GM10248 (cell line): ENCODE measurements around the gene CCDC187.
A peak's percentile ranks its signal among the peaks of the same experiment; 100 is the strongest.

Experiments
- CTCF ChIA-PET: fragments of 300-600 bp; sonication (Branson Sonifier 250); formaldehyde crosslinking; extraction: SDS; loops from one replicate; lab custom pipeline; 2021; ENCODE audit warnings: antibody characterized with exemption; lab: Yijun Ruan, JAX
- POLR2A ChIA-PET: fragments of 350-650 bp; sonication (Branson Sonifier 250); formaldehyde crosslinking; extraction: SDS; loops from one replicate; lab custom pipeline; 2020; ENCODE audit warnings: antibody characterized with exemption; lab: Yijun Ruan, JAX
- DNase-seq: peaks from one replicate; pipeline ENCODE4 v3.0.0; 2012; ENCODE audit errors: extremely low spot score
- TF ChIP-seq, protein P1 (sequence below): IDR thresholded peaks from 2 replicates; pipeline ENCODE4 v1.5.1; 2012; ENCODE audit warnings: mild to moderate bottlenecking, low read depth; ENCODE audit errors: extremely low read depth, missing control alignments, control extremely low read depth

The CCDC187 gene

DNA sequence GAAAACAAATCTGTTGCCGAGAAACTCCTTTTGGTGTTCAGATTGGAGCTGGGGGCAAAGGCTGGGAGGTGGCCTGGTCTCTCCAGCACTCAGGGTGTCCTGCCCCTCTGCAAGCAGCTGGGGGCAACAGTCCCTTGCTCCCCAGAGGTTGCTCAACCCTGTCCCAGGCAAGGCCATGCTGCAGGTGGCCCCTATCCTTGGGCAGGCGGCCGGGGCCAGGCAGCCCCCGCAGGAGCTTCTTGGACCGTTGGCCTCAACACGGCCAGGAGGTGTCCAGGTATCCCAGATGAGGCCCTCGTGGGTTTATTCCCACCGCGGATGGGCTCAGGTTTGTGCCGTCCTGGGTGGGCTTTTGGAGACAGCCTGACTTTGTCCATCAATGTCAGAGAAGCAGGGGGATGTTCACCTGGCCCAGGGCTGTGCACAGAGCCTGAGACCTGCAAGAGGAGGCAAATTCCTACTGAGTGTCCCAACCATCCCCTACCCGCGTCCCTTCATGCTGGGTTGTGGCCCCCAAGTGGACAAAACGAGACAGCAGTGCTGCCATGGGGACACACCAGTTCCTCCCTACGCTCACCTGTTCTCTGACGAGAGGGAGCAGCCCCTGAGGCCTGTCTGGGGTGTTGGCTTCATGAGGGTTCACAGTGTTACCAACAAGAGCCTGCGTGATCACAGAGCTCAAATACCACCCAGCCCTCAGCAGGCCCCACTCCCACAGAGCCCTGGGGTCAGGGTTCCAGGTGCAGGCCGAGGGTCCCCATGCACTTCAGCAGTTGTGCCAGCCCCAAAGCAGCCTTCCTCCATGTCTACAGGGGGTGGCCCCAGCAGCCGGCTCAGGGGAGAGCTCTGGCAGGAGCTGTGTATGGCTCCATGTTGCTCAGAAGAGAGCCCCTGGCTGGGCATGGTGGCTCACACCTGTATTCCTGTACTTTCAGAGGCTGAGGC is 9.5 kb upstream of the CCDC187 start:
- CTCF ChIA-PET, result interaction anchor here (1.3 kb wide), 1 partner anchor 191 kb away, joined by 3 read pairs; no protein-coding TSS in a partner anchor
- TF ChIP-seq, protein P1, sequence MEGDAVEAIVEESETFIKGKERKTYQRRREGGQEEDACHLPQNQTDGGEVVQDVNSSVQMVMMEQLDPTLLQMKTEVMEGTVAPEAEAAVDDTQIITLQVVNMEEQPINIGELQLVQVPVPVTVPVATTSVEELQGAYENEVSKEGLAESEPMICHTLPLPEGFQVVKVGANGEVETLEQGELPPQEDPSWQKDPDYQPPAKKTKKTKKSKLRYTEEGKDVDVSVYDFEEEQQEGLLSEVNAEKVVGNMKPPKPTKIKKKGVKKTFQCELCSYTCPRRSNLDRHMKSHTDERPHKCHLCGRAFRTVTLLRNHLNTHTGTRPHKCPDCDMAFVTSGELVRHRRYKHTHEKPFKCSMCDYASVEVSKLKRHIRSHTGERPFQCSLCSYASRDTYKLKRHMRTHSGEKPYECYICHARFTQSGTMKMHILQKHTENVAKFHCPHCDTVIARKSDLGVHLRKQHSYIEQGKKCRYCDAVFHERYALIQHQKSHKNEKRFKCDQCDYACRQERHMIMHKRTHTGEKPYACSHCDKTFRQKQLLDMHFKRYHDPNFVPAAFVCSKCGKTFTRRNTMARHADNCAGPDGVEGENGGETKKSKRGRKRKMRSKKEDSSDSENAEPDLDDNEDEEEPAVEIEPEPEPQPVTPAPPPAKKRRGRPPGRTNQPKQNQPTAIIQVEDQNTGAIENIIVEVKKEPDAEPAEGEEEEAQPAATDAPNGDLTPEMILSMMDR, result no peak
- POLR2A ChIA-PET, result no interaction called here
- DNase-seq, result no peak

DNA sequence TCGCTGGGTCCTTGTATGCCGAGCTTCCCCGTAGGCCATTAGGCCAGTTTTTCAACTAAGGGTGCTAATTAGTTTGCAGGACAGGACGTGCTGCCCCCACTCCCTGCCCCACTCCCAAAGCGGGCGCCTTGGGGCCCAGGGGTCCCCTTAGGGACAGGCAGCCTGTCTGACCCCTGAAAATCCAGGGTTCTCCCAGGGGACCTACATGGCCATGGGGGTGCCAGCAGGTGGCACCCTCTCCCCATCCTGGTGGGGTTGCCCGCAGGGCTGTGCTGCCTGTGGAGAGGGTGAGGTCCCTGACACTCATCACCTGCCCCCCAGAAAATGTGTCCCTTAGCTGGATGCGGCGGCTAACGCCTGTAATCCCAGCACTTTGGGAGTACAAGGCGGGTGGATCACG is 8.5 kb upstream of the CCDC187 start:
- TF ChIP-seq, protein P1, result peak; percentile 53
- peak; percentile 73 for DNase-seq
- ChIA-PET POLR2A (no interaction called here), CTCF (interaction anchor here (1.3 kb wide), 1 partner anchor 190 kb away, joined by 3 read pairs; no protein-coding TSS in a partner anchor)

DNA sequence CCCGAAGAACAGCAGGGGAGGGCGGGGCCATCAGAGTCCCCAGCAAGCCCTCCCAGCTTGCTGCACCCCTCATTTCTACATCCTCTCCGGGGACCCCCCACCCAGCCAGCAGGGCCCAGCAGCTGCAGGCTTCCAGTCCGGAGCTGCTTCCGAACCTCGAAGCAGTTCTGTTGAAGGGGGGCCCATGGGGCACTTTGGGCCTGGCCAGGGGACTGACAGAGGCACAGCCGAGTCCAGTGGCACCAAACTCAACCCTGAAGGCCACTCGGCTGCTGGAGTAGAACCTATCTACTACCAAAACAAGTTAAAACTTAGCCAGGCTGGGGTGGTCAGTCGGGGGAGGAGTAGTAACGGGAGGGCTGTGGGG is 8.1 kb upstream of the CCDC187 start:
- DNase-seq, result no peak
- CTCF ChIA-PET, result interaction anchor here (1.3 kb wide), 1 partner anchor 190 kb away, joined by 3 read pairs; no protein-coding TSS in a partner anchor
- POLR2A ChIA-PET, result no interaction called here
- TF ChIP-seq, protein P1, result no peak

DNA sequence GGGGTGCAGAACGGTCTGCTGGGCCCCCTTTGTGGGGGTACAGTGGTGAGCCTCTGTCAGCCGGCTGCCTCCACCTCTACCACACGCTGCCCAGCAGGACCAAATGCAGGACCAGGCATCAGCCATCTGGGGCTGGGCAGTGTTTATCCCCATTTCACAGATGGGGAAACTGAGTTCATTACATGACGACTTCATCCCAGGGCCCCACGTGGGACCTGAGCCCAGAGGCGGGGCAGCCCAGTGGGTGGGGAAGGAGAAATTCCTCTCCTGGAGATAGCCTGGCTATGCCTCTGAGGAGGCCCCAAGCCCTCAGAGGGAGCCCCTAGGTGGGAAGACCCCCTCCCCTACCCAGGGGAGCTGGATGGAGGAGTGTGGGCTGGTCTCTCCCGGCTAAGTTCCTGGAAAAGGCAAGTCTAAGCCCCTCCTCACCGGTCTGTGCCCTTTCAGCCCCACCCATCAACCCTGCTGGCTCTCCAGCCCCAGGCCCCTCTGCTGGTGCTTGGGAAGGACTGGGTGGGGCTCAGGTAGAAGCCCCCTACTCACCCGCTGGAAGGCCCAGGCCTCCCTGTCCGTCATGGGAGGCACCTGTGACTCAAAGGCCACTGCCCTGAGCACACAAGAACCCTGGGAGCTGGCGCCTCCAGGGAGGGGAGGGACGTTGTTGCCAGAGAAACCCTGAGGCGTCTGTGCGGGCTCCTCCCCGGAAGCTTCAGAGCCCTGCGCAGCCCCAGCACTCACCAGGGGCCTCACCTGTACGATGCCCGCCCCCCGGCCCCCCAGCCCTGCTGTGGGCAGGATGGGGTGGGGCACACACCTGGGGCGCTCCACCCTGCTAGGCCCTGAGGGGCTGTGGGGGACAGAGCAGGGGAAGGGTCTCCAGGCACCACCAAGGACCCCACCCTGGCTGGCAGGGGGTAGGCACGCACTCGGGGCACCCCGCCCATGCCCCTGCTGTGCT is 7.4 kb upstream of the CCDC187 start:
- DNase-seq, result no peak
- TF ChIP-seq, protein P1, result no peak
- ChIA-PET CTCF (no interaction called here), POLR2A (no interaction called here)

DNA sequence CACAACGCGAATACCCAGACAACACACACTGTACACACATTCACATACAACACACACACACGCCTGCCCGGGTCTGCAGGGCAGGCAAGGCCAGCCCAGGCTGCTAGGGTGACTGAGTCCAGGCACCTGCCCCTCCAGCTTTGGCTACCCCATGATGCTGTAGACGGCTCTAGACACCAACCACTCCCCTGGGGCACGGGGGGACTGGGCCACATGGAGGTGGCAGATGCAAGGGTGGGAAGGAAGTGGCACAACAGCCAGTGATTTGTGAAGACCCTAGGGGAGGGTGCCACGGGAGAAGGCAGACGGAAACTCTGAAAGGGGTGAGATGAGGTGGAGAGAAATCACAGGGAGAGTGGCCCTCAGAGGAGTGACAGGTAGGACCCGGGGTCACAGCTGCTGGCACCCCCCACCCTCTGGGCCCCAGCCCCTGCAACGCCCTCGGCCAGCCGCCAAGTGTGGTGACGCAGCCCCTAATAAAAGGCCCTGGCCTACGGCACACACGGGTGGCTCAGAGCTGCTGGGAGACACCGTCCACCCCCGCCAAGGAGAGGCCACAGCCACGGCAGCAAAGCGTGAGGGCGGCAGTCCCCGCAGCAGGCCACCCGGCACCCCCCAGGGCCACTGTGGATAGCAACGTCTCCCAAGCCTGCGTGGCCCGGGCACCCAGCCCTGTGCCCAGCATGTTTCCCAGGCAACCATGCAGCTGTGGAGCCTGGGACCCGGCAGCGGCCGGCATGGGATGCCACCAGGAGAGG is 6.6 kb upstream of the CCDC187 start:
- POLR2A ChIA-PET, result no interaction called here
- DNase-seq, result no peak

More for the DNA sequence above, 6.6 kb upstream of the CCDC187 start:
- CTCF ChIA-PET, result no interaction called here
- TF ChIP-seq, protein P1, result no peak
